ENCODE results near the gene CPNE5. TPM values are rescaled to one million over a fixed set of nuclear protein-coding genes. Genes with fewer than 3 reads are reported as not detected.

Gene CPNE5
- total and polyA plus RNA-seq, 7 donors, result 0.99 to 11.6 (median 3.8) TPM

DNA sequence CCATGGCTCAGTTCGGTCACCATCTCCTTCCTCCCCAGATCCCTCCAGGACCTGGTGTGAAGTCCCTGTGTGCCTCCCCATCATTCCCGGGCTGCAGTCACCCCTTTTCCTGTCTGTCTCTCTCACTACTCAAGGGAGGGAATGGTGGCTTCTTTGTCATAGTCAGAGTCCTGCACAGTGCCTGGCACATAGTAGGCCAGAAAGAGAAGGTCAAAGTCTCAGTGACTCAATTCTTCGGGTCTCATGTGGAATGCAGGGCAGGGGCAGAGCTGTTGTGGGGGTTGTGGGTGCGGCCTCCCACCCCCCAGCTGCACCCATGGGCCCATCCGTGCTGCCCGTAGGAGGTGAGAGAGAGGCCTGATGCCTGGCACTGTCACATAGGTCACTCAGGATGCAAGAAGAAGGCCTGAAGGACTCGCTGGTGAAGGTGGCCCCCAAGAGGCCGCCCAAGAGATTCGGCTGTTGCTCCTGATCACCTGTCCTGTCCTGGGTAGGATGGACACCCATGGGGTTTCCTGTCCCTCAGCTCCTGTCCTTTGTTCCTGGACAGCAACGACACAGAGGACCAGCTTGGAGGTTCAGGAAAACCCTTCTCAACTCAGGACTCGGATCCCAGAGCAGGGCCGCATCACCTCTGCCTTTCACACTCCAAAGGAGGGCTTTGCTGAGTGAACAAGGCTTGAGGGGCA is 107.5 kb downstream of the CPNE5 start:
- intact Hi-C loops (cut with DNase I), result no loop called here
- H3K4me3 ChIP-seq, result no peak overlapping the region

DNA sequence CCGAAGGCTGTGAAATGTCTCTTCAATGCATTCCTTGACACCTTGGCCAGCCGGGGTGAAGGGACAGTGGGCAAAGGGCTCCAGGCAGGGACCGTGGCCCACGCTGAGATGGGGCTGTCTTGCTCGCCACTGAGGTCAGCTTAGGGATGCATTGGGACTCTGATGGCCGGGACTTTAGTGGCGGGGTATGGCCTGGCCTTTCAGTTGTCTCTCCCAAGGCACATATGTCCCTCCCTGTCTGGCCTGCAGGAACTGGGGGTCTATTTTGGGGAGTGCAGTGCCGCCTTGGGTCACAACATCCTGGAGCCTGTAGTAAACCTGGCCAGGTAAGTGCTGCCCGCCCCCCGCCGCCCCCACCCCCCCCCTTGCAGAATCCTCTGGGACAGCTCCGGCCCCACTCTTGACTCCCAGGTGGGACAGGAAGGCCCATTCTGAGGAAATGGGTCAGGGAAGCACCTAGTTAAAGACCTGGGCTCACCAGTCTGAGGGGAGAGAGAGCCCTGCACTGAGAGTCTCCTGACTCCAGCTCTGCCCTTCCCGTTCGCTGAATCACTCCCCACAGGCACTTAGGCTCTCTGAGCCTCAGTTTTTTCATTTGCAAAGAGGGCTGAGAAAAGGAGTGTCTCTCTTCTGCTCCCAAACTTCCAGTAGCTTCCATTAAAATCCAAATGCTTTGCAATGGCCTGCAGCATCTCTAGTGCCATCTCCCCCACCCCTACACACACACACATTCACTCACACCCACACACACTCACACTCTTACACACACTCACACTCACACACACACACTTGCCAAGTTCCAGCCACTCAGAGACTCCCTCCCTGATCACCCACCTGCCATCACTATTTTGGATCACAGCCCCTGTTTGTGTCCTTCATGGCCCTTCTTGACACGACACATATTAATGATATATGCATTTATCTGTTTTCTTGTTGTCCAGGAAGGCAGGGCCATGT is 108.5 kb downstream of the CPNE5 start:
- DNase-seq, result peak; percentile 40
- WGBS, 2 donors, result 91 to 92% methylated on average over 15 of the region's 15 CpGs
- no peaks in the 10 kb centered on the region for H3K27me3 ChIP-seq
- no peak overlapping the region for H3K4me3 ChIP-seq
- H3K27ac ChIP-seq, result no peak overlapping the region
- no peaks in the 10 kb centered on the region for H3K9me3 ChIP-seq
- H3K4me1 ChIP-seq, result peaks cover 0 to 16% (median 14%) of the 10 kb centered on the region in 4 donors
- intact Hi-C loops (cut with DNase I), result no loop called here
- TF ChIP-seq POLR2A (IDR thresholded peaks at IDR 0.05) (no peak), EP300 (IDR thresholded peaks at IDR 0.05) (no peak), POLR2AphosphoS5 (IDR thresholded peaks at IDR 0.05) (no peak)
- TF ChIP-seq, protein P1, sequence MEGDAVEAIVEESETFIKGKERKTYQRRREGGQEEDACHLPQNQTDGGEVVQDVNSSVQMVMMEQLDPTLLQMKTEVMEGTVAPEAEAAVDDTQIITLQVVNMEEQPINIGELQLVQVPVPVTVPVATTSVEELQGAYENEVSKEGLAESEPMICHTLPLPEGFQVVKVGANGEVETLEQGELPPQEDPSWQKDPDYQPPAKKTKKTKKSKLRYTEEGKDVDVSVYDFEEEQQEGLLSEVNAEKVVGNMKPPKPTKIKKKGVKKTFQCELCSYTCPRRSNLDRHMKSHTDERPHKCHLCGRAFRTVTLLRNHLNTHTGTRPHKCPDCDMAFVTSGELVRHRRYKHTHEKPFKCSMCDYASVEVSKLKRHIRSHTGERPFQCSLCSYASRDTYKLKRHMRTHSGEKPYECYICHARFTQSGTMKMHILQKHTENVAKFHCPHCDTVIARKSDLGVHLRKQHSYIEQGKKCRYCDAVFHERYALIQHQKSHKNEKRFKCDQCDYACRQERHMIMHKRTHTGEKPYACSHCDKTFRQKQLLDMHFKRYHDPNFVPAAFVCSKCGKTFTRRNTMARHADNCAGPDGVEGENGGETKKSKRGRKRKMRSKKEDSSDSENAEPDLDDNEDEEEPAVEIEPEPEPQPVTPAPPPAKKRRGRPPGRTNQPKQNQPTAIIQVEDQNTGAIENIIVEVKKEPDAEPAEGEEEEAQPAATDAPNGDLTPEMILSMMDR (IDR thresholded peaks at IDR 0.05), result no peak
- H3K36me3 ChIP-seq, result no peaks in the 10 kb centered on the region

More for the DNA sequence above, 107.5 kb downstream of the CPNE5 start:
- Histone ChIP-seq H3K9me3 (no peaks in the 10 kb centered on the region), H3K4me1 (peaks cover 0 to 24% (median 20%) of the 10 kb centered on the region in 4 donors), H3K36me3 (no peaks in the 10 kb centered on the region), H3K27ac (no peak overlapping the region), H3K27me3 (no peaks in the 10 kb centered on the region)
- 91 to 94% methylated on average over 12 of the region's 12 CpGs for WGBS, 2 donors
- peak; percentile 27 for DNase-seq
- TF ChIP-seq POLR2AphosphoS5 (IDR thresholded peaks at IDR 0.05) (no peak), POLR2A (IDR thresholded peaks at IDR 0.05) (no peak), EP300 (IDR thresholded peaks at IDR 0.05) (no peak)
- TF ChIP-seq, protein P1 (IDR thresholded peaks at IDR 0.05), result no peak

DNA sequence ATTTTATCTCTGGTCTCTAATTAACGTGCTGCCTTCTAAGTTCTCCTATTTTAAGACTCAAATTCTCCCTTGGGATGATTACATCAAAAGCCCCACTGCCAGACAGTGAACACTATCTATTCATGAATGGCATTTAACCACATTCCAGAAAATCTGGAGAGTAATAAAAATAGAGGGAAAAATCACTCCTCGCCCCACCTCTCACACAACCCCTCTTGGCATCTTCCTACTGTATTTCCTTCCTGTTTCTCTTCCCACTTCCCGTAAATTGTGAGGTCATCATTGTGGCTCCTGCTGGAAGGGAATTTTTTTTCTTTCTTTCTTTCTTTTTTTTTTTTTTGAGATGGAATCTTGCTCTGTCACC is 110.1 kb downstream of the CPNE5 start:
- H3K4me3 ChIP-seq, result no peak overlapping the region
- no peaks in the 10 kb centered on the region for H3K36me3 ChIP-seq
- no peak overlapping the region for H3K27ac ChIP-seq
- H3K9me3 ChIP-seq, result no peaks in the 10 kb centered on the region
- WGBS, 2 donors, result 53 to 67% methylated on average over 3 of the region's 3 CpGs
- DNase-seq, result no peak
- TF ChIP-seq POLR2A (IDR thresholded peaks at IDR 0.05) (no peak), POLR2AphosphoS5 (IDR thresholded peaks at IDR 0.05) (peak in 1 of 4 donors; percentile 17)
- TF ChIP-seq, protein P1 (IDR thresholded peaks at IDR 0.05), result no peak
- intact Hi-C loops (cut with DNase I), result no loop called here
- H3K27me3 ChIP-seq, result no peaks in the 10 kb centered on the region
- H3K4me1 ChIP-seq, result peaks cover 0 to under 1% (median 0%) of the 10 kb centered on the region in 4 donors

DNA sequence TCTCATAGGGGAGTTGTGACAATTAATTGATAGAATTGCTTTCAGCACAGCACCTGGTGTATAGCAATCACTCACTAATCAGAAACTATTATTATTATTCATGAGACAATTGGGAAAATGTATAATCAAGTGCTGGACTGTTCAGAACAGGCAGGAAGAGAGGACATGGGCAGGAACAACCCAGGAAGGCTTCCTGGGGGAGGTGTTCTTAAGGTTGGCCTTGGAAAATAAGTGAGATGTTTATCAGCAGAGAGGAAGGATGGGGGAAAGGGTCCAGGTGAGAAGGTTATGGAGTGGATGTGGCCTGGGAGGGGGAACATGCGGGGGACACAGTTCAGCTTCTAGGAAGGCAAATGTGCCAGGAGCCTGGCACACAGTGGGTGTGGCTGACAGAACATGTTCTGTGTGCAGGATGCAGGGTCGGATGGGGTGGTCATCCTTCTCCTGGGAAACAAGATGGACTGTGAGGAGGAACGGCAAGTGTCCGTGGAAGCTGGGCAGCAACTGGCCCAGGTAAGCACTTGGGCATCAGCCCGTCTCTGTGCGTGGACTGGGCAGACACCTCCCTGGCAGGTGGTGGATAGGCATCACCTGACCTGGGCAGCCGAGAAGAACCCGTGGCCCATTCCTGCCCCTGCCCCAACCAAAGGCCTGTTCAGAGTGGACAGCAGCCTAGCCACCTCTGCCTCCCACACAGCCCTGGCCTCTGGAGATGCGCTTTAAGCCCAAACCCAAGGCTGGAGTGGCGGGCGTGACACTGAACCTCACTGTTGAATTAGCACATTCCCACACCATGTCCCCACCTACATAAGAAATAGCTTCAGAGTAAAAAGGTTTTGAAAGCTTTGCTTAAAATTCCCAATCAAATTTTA is 110.7 kb downstream of the CPNE5 start:
- no peak for TF ChIP-seq POLR2AphosphoS5 (IDR thresholded peaks at IDR 0.05)
- TF ChIP-seq, protein P1 (IDR thresholded peaks at IDR 0.05), result no peak
- TF ChIP-seq EP300 (IDR thresholded peaks at IDR 0.05), result no peak
- TF ChIP-seq POLR2A (IDR thresholded peaks at IDR 0.05), result no peak
- Histone ChIP-seq H3K9me3 (no peaks in the 10 kb centered on the region), H3K27me3 (no peaks in the 10 kb centered on the region), H3K4me3 (no peak overlapping the region), H3K27ac (no peak overlapping the region), H3K36me3 (no peaks in the 10 kb centered on the region), H3K4me1 (no peaks in the 10 kb centered on the region)
- WGBS, 2 donors, result 82 to 90% methylated on average over 11 of the region's 11 CpGs
- no peak for DNase-seq
- intact Hi-C loops (cut with DNase I), result no loop called here

Measured in sigmoid colon (tissue), 7 donors.